HCT116 (cell line): ENCODE data around the gene TEP1. TPM values are rescaled to one million over a fixed set of nuclear protein-coding genes. Genes with fewer than 3 reads are reported as not detected.

Experiments used
- ATAC-seq: fragments of 200-7000 bp; cut with Tn5 transposase; 2 replicates; pipeline ENCODE4 v1.9.1; 2020; ENCODE audit warnings: mild to moderate bottlenecking, moderate library complexity
- BruUV-seq: library from RNA; stranded (reverse); fragments of 400-500 nt; replicated peaks from 2 replicates; lab custom pipeline; 2021; lab: Mats Ljungman, UMichigan
- CTCF ChIA-PET: fragments of 300-600 bp; sonication (Branson Sonifier 250); formaldehyde crosslinking; loops from one replicate; lab custom pipeline; 2021; ENCODE audit warnings: antibody characterized with exemption; lab: Charles Lee
- POLR2A ChIA-PET: fragments of 300-600, 350-600 bp; sonication (Branson Sonifier 250); formaldehyde crosslinking; loops from one replicate; lab custom pipeline; 2021; ENCODE audit warnings: antibody characterized with exemption; lab: Charles Lee
- RAD21 ChIA-PET, 2 experiments: fragments of 300-600 bp; sonication (Branson Sonifier 250); formaldehyde crosslinking; loops; one replicate each; lab custom pipeline; 2023; ENCODE audit warnings: low total read pairs in 2 of 2; ENCODE audit not compliant: uncharacterized antibody in 2 of 2, unreplicated experiment in 2 of 2, low non-redundant PET in 1 of 2; lab: Charles Lee
- DNase-seq: peaks from one replicate; pipeline ENCODE4 v3.0.0-alpha.2; 2010; ENCODE audit warnings: low read depth, low spot score
- H2AFZ ChIP-seq: fragments of 200-600 bp; shearing (Covaris generic), sonication (generic); 2 replicates; pipeline ENCODE4 v1.6.1; 2017; ENCODE audit warnings: low read depth, mixed run types, mixed read lengths, antibody characterized with exemption, low read length; ENCODE audit not compliant: poor library complexity, severe bottlenecking
- H3K27ac ChIP-seq: 2 replicates; pipeline ENCODE4 v1.5.1; 2012; ENCODE audit warnings: low read depth, low read length
- H3K27me3 ChIP-seq: fragments of 200-600 bp; sonication (generic); 2 replicates; pipeline ENCODE4 v1.6.1; 2016; ENCODE audit warnings: mixed run types, low read length, mixed read lengths; ENCODE audit not compliant: insufficient read depth
- H3K36me3 ChIP-seq, 2 experiments: fragments of 200-500 bp in 1 of 2; fragments of 200-600 bp in 1 of 2; sonication (Bioruptor generic) in 1 of 2; sonication (generic) in 1 of 2; 2 replicates each; pipeline versions ENCODE4 v1.5.1 to v1.6.1; 2014 to 2016; ENCODE audit warnings: low read length in 2 of 2, inconsistent platforms in 1 of 2, mixed read lengths in 1 of 2, mixed run types in 1 of 2; ENCODE audit not compliant: insufficient read depth in 2 of 2, control insufficient read depth in 1 of 2
- H3K4me1 ChIP-seq, 2 experiments: fragments of 200-600 bp in 1 of 2; sonication (generic) in 1 of 2; 2 replicates each; pipeline versions ENCODE4 v1.5.1 to v1.6.1; 2012 to 2017; ENCODE audit warnings: low read length in 2 of 2, inconsistent platforms in 1 of 2, mild to moderate bottlenecking in 1 of 2, mixed read lengths in 1 of 2, mixed run types in 1 of 2, moderate library complexity in 1 of 2; ENCODE audit not compliant: insufficient read depth in 2 of 2, control insufficient read depth in 1 of 2
- H3K4me2 ChIP-seq: fragments of 200-600 bp; sonication (generic); 2 replicates; pipeline ENCODE4 v1.6.1; 2017; ENCODE audit warnings: mixed run types, low read length, mixed read lengths
- H3K4me3 ChIP-seq, 2 experiments: fragments of 200-600 bp in 1 of 2; sonication (generic) in 1 of 2; replicated peaks in 1 of 2; 2 replicates each; pipeline ENCODE4 v1.5.1; 2011 to 2016; ENCODE audit warnings: low read length in 2 of 2, control low read depth in 1 of 2, low read depth in 1 of 2, mild to moderate bottlenecking in 1 of 2, mixed read lengths in 1 of 2, mixed run types in 1 of 2
- H3K79me2 ChIP-seq: fragments of 200-600 bp; sonication (generic); 2 replicates; pipeline ENCODE4 v1.6.1; 2017; ENCODE audit warnings: mild to moderate bottlenecking, mixed run types, low read length, moderate library complexity, mixed read lengths; ENCODE audit not compliant: insufficient read depth
- H3K9ac ChIP-seq: fragments of 200-600 bp; sonication (generic); 2 replicates; pipeline ENCODE4 v1.6.1; 2016; ENCODE audit warnings: low read length, mixed read lengths
- H3K9me2 ChIP-seq: fragments of 200-600 bp; sonication (generic), shearing (Covaris generic); 2 replicates; pipeline ENCODE4 v1.6.1; 2017; ENCODE audit warnings: mixed run types, mild to moderate bottlenecking, moderate library complexity; ENCODE audit not compliant: insufficient read depth
- H3K9me3 ChIP-seq, 2 experiments: fragments of 200-500 bp in 1 of 2; fragments of 200-600 bp in 1 of 2; sonication (Bioruptor generic) in 1 of 2; sonication (generic) in 1 of 2; 2 replicates each; pipeline ENCODE4 v1.6.1; 2014 to 2017; ENCODE audit warnings: low read length in 2 of 2, mixed read lengths in 2 of 2, inconsistent platforms in 1 of 2, low read depth in 1 of 2, mild to moderate bottlenecking in 1 of 2, mixed run types in 1 of 2, moderate library complexity in 1 of 2; ENCODE audit not compliant: control insufficient read depth in 1 of 2, insufficient read depth in 1 of 2
- H4K20me1 ChIP-seq: fragments of 200-600 bp; sonication (generic), shearing (Covaris generic); 2 replicates; pipeline ENCODE4 v1.6.1; 2017; ENCODE audit warnings: mixed run types, mild to moderate bottlenecking, moderate library complexity; ENCODE audit not compliant: insufficient read depth
- ATF3 ChIP-seq: IDR thresholded peaks from 2 replicates; pipeline ENCODE4 v1.6.1; 2012
- CBX3 ChIP-seq: IDR thresholded peaks from 2 replicates; pipeline ENCODE4 v1.6.1; 2012; ENCODE audit warnings: low read depth
- CEBPB ChIP-seq: IDR thresholded peaks from 2 replicates; pipeline ENCODE4 v1.6.1; 2012; ENCODE audit warnings: low read depth
- CTCF ChIP-seq, 3 experiments: fragments of 200-600 bp in 1 of 3; sonication (generic) in 1 of 3; IDR thresholded peaks in 2 of 3; conservative IDR thresholded peaks in 1 of 3; 2 replicates each; pipeline ENCODE4 v1.5.1; 2012 to 2017; ENCODE audit warnings: low read depth in 2 of 3, low read length in 2 of 3, antibody characterized with exemption in 1 of 3, borderline replicate concordance in 1 of 3, control low read depth in 1 of 3, mild to moderate bottlenecking in 1 of 3, mixed read lengths in 1 of 3, mixed run types in 1 of 3, moderate library complexity in 1 of 3; ENCODE audit not compliant: insufficient read depth in 1 of 3
- EGR1 ChIP-seq: IDR thresholded peaks from 2 replicates; pipeline ENCODE4 v1.6.1; 2012; ENCODE audit warnings: low read depth
- ELF1 ChIP-seq: IDR thresholded peaks from 2 replicates; pipeline ENCODE4 v1.6.1; 2012; ENCODE audit warnings: low read depth, borderline replicate concordance
- FOSL1 ChIP-seq: IDR thresholded peaks from 2 replicates; pipeline ENCODE4 v1.6.1; 2012; ENCODE audit warnings: low read depth
- POLR2AphosphoS5 ChIP-seq: IDR thresholded peaks from 2 replicates; pipeline ENCODE4 v1.6.1; 2011; ENCODE audit warnings: mild to moderate bottlenecking, low read depth, low read length, moderate library complexity
- RAD21 ChIP-seq: IDR thresholded peaks from 2 replicates; pipeline ENCODE4 v1.6.1; 2012; ENCODE audit warnings: low read depth, mild to moderate bottlenecking
- REST ChIP-seq: IDR thresholded peaks from 2 replicates; pipeline ENCODE4 v1.6.1; 2012; ENCODE audit warnings: low read depth
- SIN3A ChIP-seq: IDR thresholded peaks from 2 replicates; pipeline ENCODE4 v1.6.1; 2012; ENCODE audit warnings: low read depth
- SP1 ChIP-seq: IDR thresholded peaks from 2 replicates; pipeline ENCODE4 v1.6.1; 2012; ENCODE audit warnings: low read depth
- YY1 ChIP-seq: IDR thresholded peaks from 2 replicates; pipeline ENCODE4 v1.6.1; 2011; ENCODE audit warnings: low read length, low read depth, moderate library complexity, mild to moderate bottlenecking; ENCODE audit not compliant: insufficient replicate concordance; ENCODE audit errors: extremely low read depth
- intact Hi-C: fragments of 100-400 bp; cut with micrococcal nuclease; formaldehyde crosslinking; loops from 2 replicates; pipeline ENCODE4 v1.10.0; 2022
- total RNA-seq: library from RNA; stranded (reverse); gene quantifications from one replicate; pipeline ENCODE4 v1.2.1, GENCODE V29; 2021; ENCODE audit not compliant: unreplicated experiment

TEP1 gene
- total RNA-seq, 1 experiment from 2014 or later, result 22.4 TPM

- no peak for ATAC-seq
- no peaks in the 10 kb centered on the region for H3K79me2 ChIP-seq
- H3K27me3 ChIP-seq, result no peaks in the 10 kb centered on the region
- TF ChIP-seq SIN3A, result no peak
- TF ChIP-seq POLR2AphosphoS5, result no peak
- TF ChIP-seq CEBPB, result no peak
- no peak for TF ChIP-seq SP1
- no peak for TF ChIP-seq ATF3
- no peak for TF ChIP-seq CTCF (IDR thresholded peaks at IDR 0.05 in 2 of 3, conservative IDR thresholded peaks at IDR 0.05 in 1 of 3; ENCODE audit: borderline replicate concordance in 1 of 3, insufficient read depth in 1 of 3, low read depth in 2 of 3, low read length in 2 of 3)
- no peak for TF ChIP-seq ELF1
- TF ChIP-seq REST, result no peak
- TF ChIP-seq FOSL1, result no peak
- no peak for TF ChIP-seq RAD21
- no peak for TF ChIP-seq EGR1
- no peak for TF ChIP-seq YY1
- no peak for TF ChIP-seq CBX3
- intact Hi-C loops, result no loop called here
- no peaks in the 10 kb centered on the region for H3K9me2 ChIP-seq
- no peaks in the 10 kb centered on the region for H3K9me3 ChIP-seq
- ChIA-PET RAD21 (no interaction called here), POLR2A (no interaction called here), CTCF (no interaction called here)
- H4K20me1 ChIP-seq, result no peaks in the 10 kb centered on the region
- H3K27ac ChIP-seq, result no peak overlapping the region
- no TSS peak for BruUV-seq
- no peak overlapping the region for H3K4me2 ChIP-seq
- peaks cover 10 to 14% of the 10 kb centered on the region in 2 experiments for H3K4me1 ChIP-seq
- no peak overlapping the region for H2AFZ ChIP-seq
- H3K4me3 ChIP-seq, result no peak overlapping the region
- DNase-seq, result no peak
- H3K36me3 ChIP-seq, result no peaks in the 10 kb centered on the region
- H3K9ac ChIP-seq, result no peak overlapping the region
These were observed 14.7 kb upstream of the TEP1 start for GRCh38 chr14:20428010-20428365.
